ENCODE measurements around the gene TGFBR3L.
"Not testable (repeated sequence)": the region's sequence is repeated elsewhere in the genome, so short reads cannot be mapped to it uniquely, and the experiment has no call there.

Gene TGFBR3L

GRCh38 chr19:7888145-7888825, 26.3 kb upstream of the TGFBR3L start, which contains the start of gene LRRC8E (continued):
- TF ChIP-seq ZNF18 (tag by site-specific recombination; IDR thresholded peaks at IDR 0.05) = no peak
- peak; percentile 69; the same call in 1 of the 2 replicates for TF ChIP-seq KLF8 (tag by site-specific recombination; IDR thresholded peaks at IDR 0.05)
- peak; percentile 87 for TF ChIP-seq KLF1 (tag by site-specific recombination; IDR thresholded peaks at IDR 0.05)
- TF ChIP-seq GLI4 (tag by site-specific recombination; IDR thresholded peaks at IDR 0.05) = no peak
- TF ChIP-seq ZNF707 (tag by site-specific recombination; IDR thresholded peaks at IDR 0.05) = no peak
- TF ChIP-seq ZNF433 (tag by site-specific recombination; IDR thresholded peaks at IDR 0.05; ENCODE audit: low read depth) = no peak
- TF ChIP-seq GLIS1 (tag by site-specific recombination; IDR thresholded peaks at IDR 0.05) = peak; percentile 99
- no peak for TF ChIP-seq HOXA7 (CRISPR knock-in tag; IDR thresholded peaks at IDR 0.05; ENCODE audit: borderline replicate concordance)
- TF ChIP-seq ZNF513 (tag by site-specific recombination; IDR thresholded peaks at IDR 0.05) = no peak

- H3K36me3 ChIP-seq (ENCODE audit: control insufficient read depth in 2 of 2, insufficient read depth in 1 of 2, low read length in 2 of 2) = no peaks in the 10 kb centered on the region; a peak in 1 of 3 replicates
- peak overlapping the region; percentile 76 for H3K4me3 ChIP-seq (ENCODE audit: low read depth, low read length)
- CTCF ChIA-PET = interaction anchor here (0.6 to 1.4 kb wide), 6 partner anchors 10 to 497 kb away, joined by 3 to 6 read pairs (median 4); no protein-coding TSS in a partner anchor
- H3K9me3 ChIP-seq (ENCODE audit: control insufficient read depth, insufficient read depth, low read depth, low read length) = no peaks in the 10 kb centered on the region
- POLR2A ChIA-PET = interaction anchor here (1.2 to 4.1 kb wide), 8 partner anchors 9 to 31 kb away, joined by 3 to 30 read pairs (median 11); partner anchors contain the start of genes MAP2K7 and SNAPC2
- H3K27ac ChIP-seq (ENCODE audit: extremely low read depth, low read depth, low read length) = peak overlapping the region; percentile 54; the same call in 1 of the 2 replicates
- TF ChIP-seq GLIS2 (tag by site-specific recombination; IDR thresholded peaks at IDR 0.05) (0 out of 2 replicates have a peak, but pooled peaks have one; percentile 39), ZNF19 (tag by site-specific recombination; IDR thresholded peaks at IDR 0.05; ENCODE audit: low read depth) (no peak)
- TF ChIP-seq, protein P1, sequence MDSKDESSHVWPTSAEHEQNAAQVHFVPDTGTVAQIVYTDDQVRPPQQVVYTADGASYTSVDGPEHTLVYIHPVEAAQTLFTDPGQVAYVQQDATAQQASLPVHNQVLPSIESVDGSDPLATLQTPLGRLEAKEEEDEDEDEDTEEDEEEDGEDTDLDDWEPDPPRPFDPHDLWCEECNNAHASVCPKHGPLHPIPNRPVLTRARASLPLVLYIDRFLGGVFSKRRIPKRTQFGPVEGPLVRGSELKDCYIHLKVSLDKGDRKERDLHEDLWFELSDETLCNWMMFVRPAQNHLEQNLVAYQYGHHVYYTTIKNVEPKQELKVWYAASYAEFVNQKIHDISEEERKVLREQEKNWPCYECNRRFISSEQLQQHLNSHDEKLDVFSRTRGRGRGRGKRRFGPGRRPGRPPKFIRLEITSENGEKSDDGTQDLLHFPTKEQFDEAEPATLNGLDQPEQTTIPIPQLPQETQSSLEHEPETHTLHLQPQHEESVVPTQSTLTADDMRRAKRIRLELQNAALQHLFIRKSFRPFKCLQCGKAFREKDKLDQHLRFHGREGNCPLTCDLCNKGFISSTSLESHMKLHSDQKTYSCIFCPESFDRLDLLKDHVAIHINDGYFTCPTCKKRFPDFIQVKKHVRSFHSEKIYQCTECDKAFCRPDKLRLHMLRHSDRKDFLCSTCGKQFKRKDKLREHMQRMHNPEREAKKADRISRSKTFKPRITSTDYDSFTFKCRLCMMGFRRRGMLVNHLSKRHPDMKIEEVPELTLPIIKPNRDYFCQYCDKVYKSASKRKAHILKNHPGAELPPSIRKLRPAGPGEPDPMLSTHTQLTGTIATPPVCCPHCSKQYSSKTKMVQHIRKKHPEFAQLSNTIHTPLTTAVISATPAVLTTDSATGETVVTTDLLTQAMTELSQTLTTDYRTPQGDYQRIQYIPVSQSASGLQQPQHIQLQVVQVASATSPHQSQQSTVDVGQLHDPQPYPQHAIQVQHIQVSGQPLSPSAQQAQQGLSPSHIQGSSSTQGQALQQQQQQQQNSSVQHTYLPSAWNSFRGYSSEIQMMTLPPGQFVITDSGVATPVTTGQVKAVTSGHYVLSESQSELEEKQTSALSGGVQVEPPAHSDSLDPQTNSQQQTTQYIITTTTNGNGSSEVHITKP (tag by site-specific recombination; IDR thresholded peaks at IDR 0.05) = peak; percentile 74
- peaks cover 9% of the 10 kb centered on the region; the same call in 1 of the 2 replicates for H3K4me1 ChIP-seq (ENCODE audit: control insufficient read depth, insufficient read depth, low read length)
Observed at GRCh38 chr19:7888826-7889217, 25.8 kb upstream of the TGFBR3L start.

DNA sequence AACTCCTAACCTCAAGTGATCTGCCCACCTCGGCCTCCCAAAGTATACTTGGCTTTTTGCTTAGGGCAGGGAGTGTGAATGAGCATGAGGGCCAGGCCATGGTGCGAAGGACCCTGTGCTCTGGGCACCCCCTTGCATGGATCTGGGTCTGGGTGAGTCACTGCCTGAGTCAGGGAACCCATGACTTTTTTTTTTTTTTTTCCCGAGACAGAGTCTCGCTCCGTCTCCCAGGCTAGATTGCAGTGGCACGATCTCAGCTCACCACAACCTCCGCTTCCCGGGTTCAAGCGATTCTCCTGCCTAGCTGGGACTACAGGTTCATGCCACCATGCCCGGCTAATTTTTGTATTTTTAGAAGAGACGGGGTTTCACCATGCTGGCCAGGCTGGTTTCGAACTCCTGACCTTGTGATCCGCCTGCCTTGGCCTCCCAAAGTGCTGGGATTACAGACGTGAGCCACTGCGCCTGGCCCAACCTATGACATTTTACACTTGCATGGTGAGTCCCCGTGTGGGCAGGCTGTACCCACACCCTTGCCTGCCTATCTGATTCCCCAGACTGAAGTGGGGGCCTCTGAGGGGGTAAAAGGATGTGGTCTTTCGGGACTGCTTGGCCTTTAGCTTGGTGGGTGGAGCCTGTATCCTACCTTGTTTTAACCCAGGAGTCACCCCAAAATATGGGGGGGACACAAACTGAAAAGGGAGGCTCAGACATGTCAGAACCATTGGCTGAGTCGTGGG, 21.1 kb upstream of the TGFBR3L start:
- ChIA-PET POLR2A (interaction anchor here (1.2 kb wide), 1 partner anchor 8 kb away, joined by 3 read pairs; no protein-coding TSS in a partner anchor), CTCF (interaction anchor here (0.8 kb wide), 2 partner anchors 11 to 27 kb away, joined by 3 read pairs; no protein-coding TSS in a partner anchor)
- H3K27ac ChIP-seq (ENCODE audit: extremely low read depth, low read depth, low read length); H3K4me1 ChIP-seq (ENCODE audit: control insufficient read depth, insufficient read depth, low read length); H3K4me3 ChIP-seq (ENCODE audit: low read depth, low read length); H3K9me3 ChIP-seq (ENCODE audit: control insufficient read depth, insufficient read depth, low read depth, low read length); H3K36me3 ChIP-seq (ENCODE audit: control insufficient read depth in 2 of 2, insufficient read depth in 1 of 2, low read length in 2 of 2): not testable (repeated sequence)
